Measurements from ENCODE around the gene NAA16.
"Not testable (repeated sequence)": the region's sequence is repeated elsewhere in the genome, so short reads cannot be mapped to it uniquely, and the experiment has no call there.

Gene NAA16

DNA sequence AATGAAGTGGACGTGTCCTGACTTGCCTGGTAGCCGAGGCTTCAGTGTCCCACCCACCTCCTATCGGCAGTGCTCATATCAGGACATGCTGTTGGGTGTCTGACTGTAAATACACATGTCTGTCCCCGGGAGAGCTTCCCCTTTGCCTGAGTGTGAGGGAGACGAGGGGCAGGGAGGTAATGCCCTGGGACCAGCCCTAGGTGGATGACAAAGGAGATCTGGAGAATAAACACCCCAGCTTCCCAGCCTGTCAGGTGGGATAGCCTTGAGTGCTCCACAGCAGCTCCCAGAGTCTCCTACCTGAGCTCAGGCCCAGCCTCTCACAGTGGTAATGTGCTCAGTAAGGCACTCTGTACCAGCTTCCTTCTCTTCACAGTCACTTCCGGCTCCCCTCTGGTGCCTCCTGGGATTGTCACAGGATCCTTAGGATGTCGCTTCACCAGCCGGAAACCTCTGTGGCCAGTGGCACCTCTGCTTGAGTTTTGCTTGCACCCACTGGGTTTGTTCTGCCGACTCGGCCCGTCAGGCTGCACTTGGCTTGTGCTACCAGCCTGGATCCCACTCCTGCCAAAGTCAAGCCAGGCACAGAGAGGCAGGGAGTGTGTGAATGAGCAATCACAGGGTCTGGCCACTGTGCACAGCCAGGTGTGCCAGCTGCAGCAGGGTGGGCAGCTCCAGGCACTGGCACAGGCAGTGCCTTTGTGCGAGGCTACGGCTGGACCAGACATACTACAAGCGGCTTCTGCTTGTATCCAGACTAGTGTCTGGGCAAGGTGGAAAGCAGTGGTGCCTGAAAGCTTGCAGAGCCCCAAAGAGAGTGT lies 91.8 kb downstream of the NAA16 start:
- no peak overlapping the region for H3K4me3 Mint-ChIP-seq
- H3K4me1 Mint-ChIP-seq (ENCODE audit: low read depth): no peaks in the 10 kb centered on the region
- peaks cover 4% of the 10 kb centered on the region for H3K27me3 Mint-ChIP-seq (ENCODE audit: low read depth)
- no peaks in the 10 kb centered on the region for H3K9me3 Mint-ChIP-seq
- H3K36me3 Mint-ChIP-seq (ENCODE audit: low read depth): no peaks in the 10 kb centered on the region
- no peak overlapping the region for H3K27ac Mint-ChIP-seq

DNA sequence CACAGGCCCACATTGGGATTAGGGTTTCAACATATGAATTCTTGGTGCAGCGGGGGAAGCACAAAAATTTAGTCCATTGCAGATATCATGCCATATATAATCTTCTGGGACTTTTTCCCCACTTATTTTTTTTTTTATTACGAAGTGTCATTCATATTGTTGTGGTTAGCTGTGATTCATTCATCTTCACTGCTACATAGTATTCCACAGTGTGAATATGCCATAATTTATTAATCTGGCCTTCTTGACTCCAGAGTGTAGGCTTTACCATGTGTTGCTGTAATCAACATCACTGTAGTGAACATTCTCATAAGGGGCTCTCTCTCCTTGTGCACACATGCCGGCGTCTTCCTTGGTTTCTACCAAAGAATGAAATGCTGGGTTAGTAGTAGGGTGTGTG lies 92.9 kb downstream of the NAA16 start:
- Mint-ChIP-seq H3K4me3 (no peak overlapping the region), H3K9me3 (no peaks in the 10 kb centered on the region), H3K27ac (no peak overlapping the region), H3K27me3 (ENCODE audit: low read depth) (peaks cover 10% of the 10 kb centered on the region), H3K36me3 (ENCODE audit: low read depth) (no peaks in the 10 kb centered on the region), H3K4me1 (ENCODE audit: low read depth) (no peaks in the 10 kb centered on the region)

DNA sequence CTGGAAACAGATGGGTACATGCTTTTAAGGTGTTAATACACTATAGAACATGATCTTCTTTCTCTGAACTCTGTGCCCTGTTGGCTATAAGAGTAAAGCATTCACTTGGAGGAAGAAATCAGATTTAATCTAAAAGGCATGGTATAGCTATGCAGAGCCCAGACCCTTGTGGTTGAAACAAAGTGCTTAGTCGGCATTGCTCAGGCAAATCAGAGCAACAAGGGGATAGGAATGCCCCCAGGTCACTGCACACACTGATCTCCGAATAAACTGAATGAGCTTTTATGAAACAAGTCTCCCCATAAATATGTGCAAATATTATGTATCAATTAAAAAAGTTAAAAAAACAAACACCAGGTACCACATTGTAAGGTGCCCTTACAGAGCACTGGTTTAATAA lies 94.3 kb downstream of the NAA16 start:
- H3K36me3 Mint-ChIP-seq (ENCODE audit: low read depth): no peaks in the 10 kb centered on the region
- H3K9me3 Mint-ChIP-seq: no peaks in the 10 kb centered on the region
- no peak overlapping the region for H3K27ac Mint-ChIP-seq
- H3K4me3 Mint-ChIP-seq: no peak overlapping the region
- H3K27me3 Mint-ChIP-seq (ENCODE audit: low read depth): peaks cover 21% of the 10 kb centered on the region
- H3K4me1 Mint-ChIP-seq (ENCODE audit: low read depth): no peaks in the 10 kb centered on the region

DNA sequence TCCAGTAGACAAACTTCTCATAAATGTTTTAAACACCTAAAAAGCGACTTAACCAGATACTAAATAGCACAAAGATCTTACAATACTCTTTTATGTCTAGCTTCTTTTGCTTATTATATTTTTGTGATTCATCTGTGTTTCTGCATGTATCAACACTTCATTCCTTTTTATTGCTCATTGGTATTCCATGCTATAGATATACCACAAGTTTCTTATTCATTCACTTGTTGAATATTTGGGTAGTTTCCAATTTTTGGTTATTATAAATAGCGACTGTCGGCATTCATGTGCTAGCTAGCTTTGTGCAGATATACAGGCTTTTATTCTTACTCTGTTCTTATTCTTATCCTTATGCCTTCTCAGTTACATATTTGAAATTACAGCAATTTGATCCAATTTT lies 96.3 kb downstream of the NAA16 start:
- Mint-ChIP-seq H3K4me3 (no peak overlapping the region), H3K27me3 (ENCODE audit: low read depth) (peaks cover 23% of the 10 kb centered on the region), H3K4me1 (ENCODE audit: low read depth) (no peaks in the 10 kb centered on the region), H3K9me3 (no peaks in the 10 kb centered on the region), H3K27ac (no peak overlapping the region), H3K36me3 (ENCODE audit: low read depth) (no peaks in the 10 kb centered on the region)

DNA sequence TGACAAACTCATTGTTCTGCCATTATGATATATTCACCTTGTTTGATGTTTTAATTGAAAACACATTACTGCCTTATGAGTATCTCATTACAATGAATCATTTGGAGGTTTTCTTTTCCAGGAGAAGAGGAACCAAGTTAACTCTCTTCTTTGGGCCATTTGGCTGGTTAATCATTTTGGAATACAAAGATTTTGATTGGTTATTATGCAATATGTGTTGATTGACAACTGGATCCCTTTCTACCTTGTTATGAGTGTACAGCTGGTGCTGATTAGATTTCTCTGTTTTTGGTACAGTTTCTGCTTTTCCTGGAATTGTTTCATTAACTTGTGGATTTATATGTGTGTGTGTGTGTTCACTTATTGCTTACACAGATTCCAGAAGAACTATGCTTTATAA lies 97.1 kb downstream of the NAA16 start:
- Mint-ChIP-seq H3K36me3 (ENCODE audit: low read depth) (no peaks in the 10 kb centered on the region), H3K9me3 (no peaks in the 10 kb centered on the region), H3K4me1 (ENCODE audit: low read depth) (no peaks in the 10 kb centered on the region), H3K27ac (no peak overlapping the region), H3K4me3 (no peak overlapping the region), H3K27me3 (ENCODE audit: low read depth) (peaks cover 25% of the 10 kb centered on the region)

DNA sequence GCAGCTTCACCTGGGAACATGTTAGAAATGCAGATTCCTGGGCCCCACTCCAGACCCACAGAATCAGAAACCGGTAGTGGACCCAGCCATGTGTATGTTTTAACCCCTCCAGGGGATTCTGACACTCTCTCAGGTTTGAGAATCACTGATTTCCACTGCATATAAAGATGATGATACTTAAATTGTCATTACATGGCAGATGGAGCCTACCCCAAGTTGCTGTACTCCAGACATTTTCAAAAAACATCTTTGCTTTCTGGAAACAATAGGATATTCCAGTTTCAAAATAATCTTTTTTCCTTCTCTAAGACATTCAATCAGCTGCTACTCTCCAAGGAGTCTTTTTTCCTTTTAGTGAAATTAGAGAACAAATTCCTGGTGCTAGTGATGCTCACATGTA lies 97.7 kb downstream of the NAA16 start:
- H3K4me1 Mint-ChIP-seq (ENCODE audit: low read depth): no peaks in the 10 kb centered on the region
- no peak overlapping the region for H3K27ac Mint-ChIP-seq
- no peak overlapping the region for H3K4me3 Mint-ChIP-seq
- H3K36me3 Mint-ChIP-seq (ENCODE audit: low read depth): no peaks in the 10 kb centered on the region
- peaks cover 25% of the 10 kb centered on the region for H3K27me3 Mint-ChIP-seq (ENCODE audit: low read depth)
- no peaks in the 10 kb centered on the region for H3K9me3 Mint-ChIP-seq

DNA sequence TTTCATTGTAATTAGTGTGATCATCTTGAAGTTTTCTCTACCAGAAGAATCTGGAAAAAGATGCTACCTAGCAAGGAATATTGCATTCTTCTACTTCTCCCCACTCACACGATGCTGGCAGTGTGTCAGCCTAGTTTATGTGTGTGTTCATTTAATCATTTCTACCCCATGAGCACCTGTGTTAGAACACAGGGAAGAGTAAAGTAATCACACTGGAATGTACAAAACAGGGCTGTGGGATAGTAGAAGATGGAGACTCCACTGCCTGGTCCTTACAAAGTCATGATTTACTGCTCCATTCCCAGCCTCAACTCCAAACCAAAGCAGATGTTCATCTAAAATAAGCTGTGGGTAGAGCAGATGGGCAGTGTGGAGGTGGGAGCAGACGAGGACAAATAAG lies 98.5 kb downstream of the NAA16 start:
- Mint-ChIP-seq H3K4me1 (ENCODE audit: low read depth) (no peaks in the 10 kb centered on the region), H3K36me3 (ENCODE audit: low read depth) (no peaks in the 10 kb centered on the region), H3K27ac (no peak overlapping the region), H3K27me3 (ENCODE audit: low read depth) (peaks cover 25% of the 10 kb centered on the region), H3K9me3 (no peaks in the 10 kb centered on the region), H3K4me3 (no peak overlapping the region)

DNA sequence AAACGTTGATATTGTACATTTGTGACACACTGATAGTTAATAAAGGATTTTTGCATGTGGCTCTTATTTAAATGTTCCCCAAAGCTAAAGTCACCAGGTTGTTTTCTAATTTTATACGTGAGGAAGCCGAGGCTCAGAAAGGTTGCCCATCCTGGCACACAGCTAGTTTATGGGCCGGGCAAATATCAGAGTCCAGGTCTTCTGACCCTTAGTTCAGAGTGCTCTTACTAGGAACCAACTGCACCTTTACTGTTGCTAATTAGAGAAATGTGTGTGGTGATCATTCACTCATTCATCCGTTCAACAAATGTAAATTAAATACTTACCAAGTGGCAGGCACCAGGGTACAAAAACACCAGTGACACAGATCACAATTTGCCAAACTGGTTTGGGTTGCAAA lies 100.0 kb downstream of the NAA16 start:
- peaks cover 25% of the 10 kb centered on the region for H3K27me3 Mint-ChIP-seq (ENCODE audit: low read depth)
- no peaks in the 10 kb centered on the region for H3K4me1 Mint-ChIP-seq (ENCODE audit: low read depth)
- H3K27ac Mint-ChIP-seq: no peak overlapping the region
- no peaks in the 10 kb centered on the region for H3K9me3 Mint-ChIP-seq
- H3K36me3 Mint-ChIP-seq (ENCODE audit: low read depth): no peaks in the 10 kb centered on the region
- H3K4me3 Mint-ChIP-seq: no peak overlapping the region

DNA sequence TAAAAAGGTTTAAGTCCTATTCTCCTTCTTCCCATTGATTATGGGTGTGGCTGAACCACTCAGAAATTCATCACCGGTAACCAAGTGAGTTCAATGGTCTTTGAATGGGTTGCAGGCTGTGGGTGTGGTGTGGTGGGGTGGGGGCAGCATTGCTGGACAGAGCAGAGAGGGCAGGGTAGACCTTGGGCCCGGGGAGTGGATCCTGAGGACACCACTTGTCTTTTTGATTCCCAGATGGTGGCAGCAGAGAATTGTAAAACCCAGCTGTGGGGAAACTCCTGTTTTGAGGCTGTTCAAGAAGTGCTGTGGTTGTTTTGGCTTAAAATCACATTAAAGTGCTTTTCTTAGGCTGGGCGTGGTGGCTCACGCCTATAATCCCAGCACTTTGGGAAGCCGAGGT lies 100.5 kb downstream of the NAA16 start:
- Mint-ChIP-seq H3K9me3 (no peaks in the 10 kb centered on the region), H3K27ac (no peak overlapping the region), H3K4me3 (no peak overlapping the region), H3K27me3 (ENCODE audit: low read depth) (peaks cover 21% of the 10 kb centered on the region), H3K4me1 (ENCODE audit: low read depth) (no peaks in the 10 kb centered on the region), H3K36me3 (ENCODE audit: low read depth) (no peaks in the 10 kb centered on the region)

DNA sequence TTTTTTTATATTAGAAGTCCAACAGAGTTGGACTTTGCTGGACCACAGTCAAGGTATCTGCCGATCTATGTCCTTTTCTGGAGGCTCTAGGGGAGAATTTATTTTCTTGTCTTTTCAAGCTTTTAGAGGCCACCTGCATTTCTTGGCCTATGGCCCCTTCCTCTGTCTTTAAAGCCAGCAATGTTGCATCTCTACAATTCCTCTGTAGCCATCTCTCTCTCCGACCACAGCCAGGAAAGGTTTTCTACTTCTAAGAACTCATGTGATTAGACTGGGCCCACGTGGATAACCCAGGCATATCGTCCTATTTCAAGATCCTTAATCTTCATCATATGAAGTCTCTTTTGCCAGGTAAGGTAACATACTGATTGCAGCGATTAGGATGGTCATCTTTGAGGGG lies 102.8 kb downstream of the NAA16 start:
- Mint-ChIP-seq H3K4me1 (ENCODE audit: low read depth) (no peaks in the 10 kb centered on the region), H3K9me3 (no peaks in the 10 kb centered on the region), H3K27ac (no peak overlapping the region), H3K27me3 (ENCODE audit: low read depth) (peaks cover 16% of the 10 kb centered on the region), H3K4me3 (no peak overlapping the region), H3K36me3 (ENCODE audit: low read depth) (no peaks in the 10 kb centered on the region)

DNA sequence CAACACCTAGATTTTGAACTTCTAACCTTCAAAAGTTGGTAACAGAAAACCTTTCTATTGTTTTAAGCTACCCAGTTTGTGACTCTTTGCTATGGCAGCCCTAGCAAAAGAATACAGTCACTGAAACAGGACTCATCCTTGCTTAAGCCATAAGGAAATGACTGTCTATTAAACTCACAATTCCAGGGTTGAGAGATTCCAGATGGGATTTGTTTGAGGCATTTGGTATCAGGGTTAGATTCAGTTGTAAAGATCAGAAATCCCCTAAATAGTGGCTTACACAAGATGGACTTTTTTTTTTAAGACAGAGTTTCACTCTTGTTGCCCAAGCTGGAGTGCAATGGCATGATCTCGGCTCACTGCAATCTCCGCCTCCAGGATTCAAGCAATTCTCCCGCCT lies 105.2 kb downstream of the NAA16 start:
- no peaks in the 10 kb centered on the region for H3K9me3 Mint-ChIP-seq
- H3K27me3 Mint-ChIP-seq (ENCODE audit: low read depth): peaks cover 7% of the 10 kb centered on the region
- H3K4me3 Mint-ChIP-seq: no peak overlapping the region
- no peaks in the 10 kb centered on the region for H3K4me1 Mint-ChIP-seq (ENCODE audit: low read depth)
- no peak overlapping the region for H3K27ac Mint-ChIP-seq
- H3K36me3 Mint-ChIP-seq (ENCODE audit: low read depth): no peaks in the 10 kb centered on the region

DNA sequence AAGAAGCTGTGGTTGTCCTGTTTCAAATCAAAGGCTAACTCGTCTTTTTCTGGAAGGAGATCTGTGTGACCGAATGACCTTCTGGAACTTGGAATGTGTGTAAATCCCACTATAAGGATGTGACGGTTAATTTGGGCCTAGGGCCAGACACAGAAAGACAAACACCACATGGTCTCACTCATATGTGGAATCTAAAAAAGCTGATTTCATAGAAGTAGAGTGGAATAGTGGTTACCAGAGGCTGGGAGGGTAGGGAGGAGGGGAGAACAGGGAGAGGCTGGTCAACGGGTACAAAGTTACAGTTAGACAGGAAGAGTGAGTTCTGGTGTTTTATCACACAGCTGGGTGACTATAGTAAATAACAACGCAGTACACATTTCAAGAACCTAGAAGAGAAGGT lies 107.0 kb downstream of the NAA16 start:
- Mint-ChIP-seq H3K4me1 (ENCODE audit: low read depth) (no peaks in the 10 kb centered on the region), H3K27ac (no peak overlapping the region), H3K4me3 (no peak overlapping the region), H3K27me3 (ENCODE audit: low read depth) (peaks cover 3% of the 10 kb centered on the region), H3K36me3 (ENCODE audit: low read depth) (no peaks in the 10 kb centered on the region), H3K9me3 (no peaks in the 10 kb centered on the region)

DNA sequence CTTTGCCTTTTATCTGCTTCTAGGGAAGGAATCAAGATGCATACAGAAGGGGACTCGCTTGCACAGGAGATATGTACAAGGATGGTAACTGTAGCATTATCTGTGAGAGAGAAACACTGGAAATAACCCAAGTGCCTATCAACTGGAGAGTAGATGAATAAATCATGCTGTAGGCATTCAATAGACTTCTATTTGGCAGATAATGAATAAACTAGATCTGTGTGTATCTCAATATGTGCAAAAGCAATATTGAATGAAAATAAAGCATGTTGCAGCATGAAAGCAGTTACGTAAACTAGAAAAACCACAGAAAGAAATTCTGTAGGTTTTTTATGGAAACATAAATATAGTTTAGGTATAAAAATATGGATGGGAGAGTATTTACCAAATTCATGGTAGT lies 107.7 kb downstream of the NAA16 start:
- peaks cover 3% of the 10 kb centered on the region for H3K27me3 Mint-ChIP-seq (ENCODE audit: low read depth)
- H3K9me3 Mint-ChIP-seq: no peaks in the 10 kb centered on the region
- H3K36me3 Mint-ChIP-seq (ENCODE audit: low read depth): no peaks in the 10 kb centered on the region
- H3K4me3 Mint-ChIP-seq: no peak overlapping the region
- H3K27ac Mint-ChIP-seq: no peak overlapping the region
- no peaks in the 10 kb centered on the region for H3K4me1 Mint-ChIP-seq (ENCODE audit: low read depth)

DNA sequence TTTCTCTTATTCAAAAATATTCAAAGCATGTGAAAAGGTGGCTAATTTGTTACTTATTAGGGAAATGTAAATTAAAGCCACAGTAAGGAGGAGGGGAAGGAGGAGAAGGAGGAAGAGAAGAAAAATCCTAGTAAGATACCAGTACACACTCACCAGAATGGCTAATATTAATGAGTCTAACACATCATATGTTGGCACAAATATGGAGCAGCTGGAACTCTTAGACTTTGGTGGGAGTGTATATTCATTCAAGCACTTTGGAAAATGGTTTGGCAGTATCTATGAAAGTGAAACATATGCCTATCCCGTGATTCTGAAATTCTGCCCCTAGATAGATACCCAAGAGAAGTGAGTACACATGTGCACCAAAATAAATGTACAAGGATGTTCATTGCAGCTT lies 108.1 kb downstream of the NAA16 start:
- H3K27me3 Mint-ChIP-seq (ENCODE audit: low read depth): peaks cover 3% of the 10 kb centered on the region
- H3K36me3 Mint-ChIP-seq (ENCODE audit: low read depth): no peaks in the 10 kb centered on the region
- H3K9me3 Mint-ChIP-seq: no peaks in the 10 kb centered on the region
- H3K27ac Mint-ChIP-seq: no peak overlapping the region
- H3K4me3 Mint-ChIP-seq: no peak overlapping the region
- no peaks in the 10 kb centered on the region for H3K4me1 Mint-ChIP-seq (ENCODE audit: low read depth)

DNA sequence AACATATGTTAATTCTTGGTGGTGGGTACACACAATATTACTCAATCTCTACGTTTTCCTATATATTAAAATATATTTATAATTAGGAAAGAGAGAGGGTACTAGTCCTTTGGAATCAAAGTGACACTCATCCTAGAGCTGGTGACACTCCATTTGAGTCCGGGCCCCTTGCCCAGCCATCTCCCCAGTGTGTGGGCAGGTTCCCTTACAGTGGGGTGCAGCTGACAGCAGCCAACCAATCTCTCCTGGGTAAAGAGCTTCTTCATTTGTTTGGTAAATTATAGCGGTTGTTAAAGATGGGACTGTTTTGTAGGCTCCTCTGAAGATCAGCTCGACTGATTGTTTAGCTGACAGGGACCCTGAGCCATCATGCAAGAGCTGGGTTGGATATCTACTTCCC lies 109.1 kb downstream of the NAA16 start:
- no peak overlapping the region for H3K27ac Mint-ChIP-seq
- H3K4me3 Mint-ChIP-seq: no peak overlapping the region
- no peaks in the 10 kb centered on the region for H3K4me1 Mint-ChIP-seq (ENCODE audit: low read depth)
- H3K9me3 Mint-ChIP-seq: no peaks in the 10 kb centered on the region
- no peaks in the 10 kb centered on the region for H3K36me3 Mint-ChIP-seq (ENCODE audit: low read depth)
- peaks cover 3% of the 10 kb centered on the region for H3K27me3 Mint-ChIP-seq (ENCODE audit: low read depth)

DNA sequence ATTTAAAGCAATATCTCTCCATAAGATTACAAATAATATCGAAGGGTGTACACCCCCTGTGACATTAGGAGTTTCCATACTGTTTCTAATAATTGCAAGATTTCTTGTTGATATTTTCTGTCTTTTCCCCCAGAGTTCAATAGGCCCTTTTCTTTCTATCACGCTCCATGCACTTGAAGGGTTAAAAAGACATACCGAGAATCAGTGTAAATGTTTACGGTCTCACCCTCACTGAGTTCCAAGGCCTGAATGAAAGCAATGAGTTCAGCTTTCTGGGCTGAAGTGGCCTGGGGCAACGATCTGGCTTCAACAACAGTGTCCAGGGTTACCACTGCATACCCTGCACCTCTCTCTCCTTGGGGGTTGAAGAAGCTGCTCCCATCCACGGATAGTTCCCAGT lies 110.3 kb downstream of the NAA16 start:
- not testable (repeated sequence) for H3K4me3 Mint-ChIP-seq; H3K27me3 Mint-ChIP-seq (ENCODE audit: low read depth); H3K4me1 Mint-ChIP-seq (ENCODE audit: low read depth); H3K27ac Mint-ChIP-seq; H3K9me3 Mint-ChIP-seq; H3K36me3 Mint-ChIP-seq (ENCODE audit: low read depth)
